ENCODE results near the gene ZNF284.

- TF ChIP-seq CTCF (IDR thresholded peaks at IDR 0.05; ENCODE audit: borderline replicate concordance, extremely low read depth, low read length, poor library complexity, severe bottlenecking) (no peak), EZH2 (IDR thresholded peaks at IDR 0.05; ENCODE audit: borderline replicate concordance, low read depth, low read length, severe bottlenecking) (no peak)
These were observed 21.0 kb upstream of the ZNF284 start for GRCh38 chr19:44050740-44051649.

All from DND-41 (cell line).